WTC11 (cell line): ENCODE results near the gene GPC6. TPM values are rescaled to one million over a fixed set of nuclear protein-coding genes. Genes with fewer than 3 reads are reported as not detected.

Source experiments
- ATAC-seq: fragments of 200-7000 bp; cut with Tn5 transposase; 2 replicates; pipeline ENCODE4 v1.10.0; 2021; ENCODE audit warnings: mild to moderate bottlenecking, moderate library complexity
- CTCF ChIA-PET: fragments of 300-600 bp; sonication (Branson Sonifier 250); formaldehyde crosslinking; loops from one replicate; lab custom pipeline; 2021; ENCODE audit warnings: antibody characterized with exemption; lab: Charles Lee
- POLR2A ChIA-PET: fragments of 350-600 bp; sonication (Branson Sonifier 250); formaldehyde crosslinking; loops from one replicate; lab custom pipeline; 2021; ENCODE audit warnings: antibody characterized with exemption; lab: Charles Lee
- DNase-seq: peaks from one replicate; pipeline ENCODE4 v3.0.0; 2021; ENCODE audit warnings: low spot score
- H3K27ac Mint-ChIP-seq: 2 replicates; pipeline ENCODE4 v1.8.0; 2021; ENCODE audit warnings: mixed read lengths
- H3K27me3 Mint-ChIP-seq: 2 replicates; pipeline ENCODE4 v1.8.0; 2021; ENCODE audit warnings: low read depth, mild to moderate bottlenecking, moderate library complexity, mixed read lengths
- H3K36me3 Mint-ChIP-seq: 2 replicates; pipeline ENCODE4 v1.8.0; 2021; ENCODE audit warnings: mixed read lengths
- H3K4me1 Mint-ChIP-seq: 2 replicates; pipeline ENCODE4 v1.8.0; 2022; ENCODE audit warnings: mixed read lengths
- H3K4me3 Mint-ChIP-seq: 2 replicates; pipeline ENCODE4 v1.8.0; 2021; ENCODE audit warnings: mild to moderate bottlenecking, moderate library complexity, mixed read lengths
- H3K9me3 Mint-ChIP-seq: 2 replicates; pipeline ENCODE4 v1.8.0; 2021; ENCODE audit warnings: mixed read lengths
- CREB1 ChIP-seq: sonication (generic); formaldehyde crosslinking; IDR thresholded peaks from 2 replicates; pipeline ENCODE4 v1.8.0; 2023; ENCODE audit warnings: mild to moderate bottlenecking, missing genetic modification reagents
- ELF4 ChIP-seq: sonication (generic); formaldehyde crosslinking; IDR thresholded peaks from 2 replicates; pipeline ENCODE4 v1.8.1; 2022; ENCODE audit warnings: low read depth, mild to moderate bottlenecking, moderate library complexity, missing genetic modification reagents
- ETV6 ChIP-seq: sonication (generic); formaldehyde crosslinking; IDR thresholded peaks from 2 replicates; pipeline ENCODE4 v1.8.1; 2022; ENCODE audit warnings: mild to moderate bottlenecking, missing genetic modification reagents
- FOXJ3 ChIP-seq: sonication (generic); formaldehyde crosslinking; IDR thresholded peaks from 2 replicates; pipeline ENCODE4 v1.9.0; 2021; ENCODE audit warnings: missing genetic modification reagents, mild to moderate bottlenecking, borderline replicate concordance
- FOXP1 ChIP-seq: sonication (generic); formaldehyde crosslinking; IDR thresholded peaks from 2 replicates; pipeline ENCODE4 v1.8.0; 2022; ENCODE audit warnings: missing genetic modification reagents, mild to moderate bottlenecking, moderate library complexity, borderline replicate concordance
- GABPB1 ChIP-seq: sonication (generic); formaldehyde crosslinking; IDR thresholded peaks from 2 replicates; pipeline ENCODE4 v1.8.1; 2023; ENCODE audit warnings: mild to moderate bottlenecking, missing genetic modification reagents
- HMGA2 ChIP-seq: fragments of 250-450 bp; sonication (Bioruptor Pico); IDR thresholded peaks from 2 replicates; pipeline ENCODE4 v1.4.0; 2021; ENCODE audit warnings: mild to moderate bottlenecking, moderate library complexity
- IRF2 ChIP-seq: sonication (generic); formaldehyde crosslinking; IDR thresholded peaks from 2 replicates; pipeline ENCODE4 v1.8.0; 2022; ENCODE audit warnings: low read depth, missing genetic modification reagents, borderline replicate concordance
- JAZF1 ChIP-seq: fragments of 250-450 bp; sonication (Bioruptor Pico); IDR thresholded peaks from 2 replicates; pipeline ENCODE4 v1.9.0; 2021; ENCODE audit warnings: moderate library complexity, mild to moderate bottlenecking, inconsistent platforms
- MXD4 ChIP-seq: fragments of 250-450 bp; sonication (Bioruptor Pico); IDR thresholded peaks from 2 replicates; pipeline ENCODE4 v1.8.0; 2021; ENCODE audit warnings: mild to moderate bottlenecking, moderate library complexity, borderline replicate concordance
- NFATC4 ChIP-seq: fragments of 250-450 bp; sonication (Bioruptor Pico); IDR thresholded peaks from 2 replicates; pipeline ENCODE4 v1.9.0; 2021; ENCODE audit warnings: mild to moderate bottlenecking
- NFYB ChIP-seq: sonication (generic); formaldehyde crosslinking; conservative IDR thresholded peaks from 2 replicates; pipeline ENCODE4 v1.8.0; 2022; ENCODE audit warnings: low read depth, missing genetic modification reagents
- OVOL2 ChIP-seq: fragments of 250-450 bp; sonication (Bioruptor Pico); IDR thresholded peaks from 2 replicates; pipeline ENCODE4 v1.9.0; 2021; ENCODE audit warnings: mild to moderate bottlenecking, borderline replicate concordance
- PRRX2 ChIP-seq: fragments of 250-450 bp; sonication (Bioruptor Pico); IDR thresholded peaks from 2 replicates; pipeline ENCODE4 v1.8.0; 2021; ENCODE audit warnings: mild to moderate bottlenecking
- SOX15 ChIP-seq: fragments of 250-450 bp; sonication (Bioruptor Pico); IDR thresholded peaks from 2 replicates; pipeline ENCODE4 v1.9.0; 2021; ENCODE audit warnings: mild to moderate bottlenecking
- TEAD1 ChIP-seq: sonication (generic); formaldehyde crosslinking; IDR thresholded peaks from 2 replicates; pipeline ENCODE4 v1.8.0; 2022; ENCODE audit warnings: mild to moderate bottlenecking, missing genetic modification reagents
- TEAD4 ChIP-seq: sonication (generic); formaldehyde crosslinking; IDR thresholded peaks from 2 replicates; pipeline ENCODE4 v1.8.0; 2022; ENCODE audit warnings: mild to moderate bottlenecking, missing genetic modification reagents
- TP53 ChIP-seq: sonication (generic); formaldehyde crosslinking; IDR thresholded peaks from 2 replicates; pipeline ENCODE4 v1.8.1; 2023; ENCODE audit warnings: mild to moderate bottlenecking, missing genetic modification reagents
- ZNF121 ChIP-seq: sonication (generic); formaldehyde crosslinking; IDR thresholded peaks from 2 replicates; pipeline ENCODE4 v1.8.0; 2023; ENCODE audit warnings: missing genetic modification reagents
- total RNA-seq: library from RNA; stranded (reverse); gene quantifications from 3 replicates; pipeline ENCODE4 v1.2.3, GENCODE V29; 2021
- TF ChIP-seq, protein P1 (sequence below): sonication (generic); formaldehyde crosslinking; IDR thresholded peaks from 2 replicates; pipeline ENCODE4 v1.8.1; 2023; ENCODE audit warnings: mild to moderate bottlenecking, missing genetic modification reagents, moderate library complexity
- TF ChIP-seq, protein P2 (sequence below): sonication (generic); formaldehyde crosslinking; IDR thresholded peaks from 2 replicates; pipeline ENCODE4 v1.8.1; 2022; ENCODE audit warnings: low read depth, missing genetic modification reagents, borderline replicate concordance
- TF ChIP-seq, protein P3 (sequence below): fragments of 250-450 bp; sonication (Bioruptor Pico); IDR thresholded peaks from 2 replicates; pipeline ENCODE4 v1.9.0; 2021; ENCODE audit warnings: mild to moderate bottlenecking
- TF ChIP-seq, protein P4 (sequence below): sonication (generic); formaldehyde crosslinking; IDR thresholded peaks from 2 replicates; pipeline ENCODE4 v1.8.0; 2023; ENCODE audit warnings: mild to moderate bottlenecking, missing genetic modification reagents
- TF ChIP-seq, protein P5 (sequence below): sonication (generic); formaldehyde crosslinking; IDR thresholded peaks from 2 replicates; pipeline ENCODE4 v1.8.1; 2023; ENCODE audit warnings: mild to moderate bottlenecking, missing genetic modification reagents, borderline replicate concordance

The GPC6 gene
- total RNA-seq, 1 experiment from 2014 or later: 19.5 TPM

DNA sequence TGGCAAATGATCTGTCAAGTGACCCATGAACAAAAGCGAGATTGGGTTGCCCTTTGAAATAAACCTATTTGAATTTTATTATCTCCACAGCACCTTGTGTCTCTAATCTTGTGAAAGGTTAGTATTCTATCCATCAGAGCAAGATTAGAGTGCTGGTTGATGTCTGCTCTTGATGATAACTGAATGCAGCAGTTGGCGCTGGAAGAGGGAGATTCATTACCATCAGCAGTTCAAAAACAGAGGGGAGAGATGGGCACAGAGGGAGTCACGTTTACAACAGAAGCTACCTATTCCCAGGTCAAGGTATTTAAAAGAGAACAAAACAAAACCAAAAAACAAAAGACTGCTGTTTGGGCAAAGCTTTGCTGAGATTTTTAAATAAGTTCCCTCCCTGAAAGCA is 588.1 kb downstream of the GPC6 start:
- POLR2A ChIA-PET: no interaction called here
- Mint-ChIP-seq H3K4me3 (no peak overlapping the region), H3K9me3 (no peaks in the 10 kb centered on the region), H3K4me1 (peaks cover 34% of the 10 kb centered on the region), H3K27me3 (no peaks in the 10 kb centered on the region; the same call in 1 of the 2 replicates), H3K27ac (no peak overlapping the region), H3K36me3 (no peaks in the 10 kb centered on the region)
- CTCF ChIA-PET: no interaction called here
- ATAC-seq (0 out of 2 replicates have a peak, but pooled peaks have one; percentile 43), DNase-seq (no peak)
- TF ChIP-seq HMGA2 (CRISPR knock-in tag): no peak
- no peak for TF ChIP-seq IRF2 (CRISPR knock-in tag)
- no peak for TF ChIP-seq TEAD1 (CRISPR knock-in tag)
- no peak for TF ChIP-seq TP53
- no peak for TF ChIP-seq ZNF121 (CRISPR knock-in tag)
- no peak for TF ChIP-seq OVOL2
- no peak for TF ChIP-seq FOXP1 (CRISPR knock-in tag)
- no peak for TF ChIP-seq NFATC4 (CRISPR knock-in tag)
- no peak for TF ChIP-seq PRRX2 (CRISPR knock-in tag)
- TF ChIP-seq TEAD4: no peak

DNA sequence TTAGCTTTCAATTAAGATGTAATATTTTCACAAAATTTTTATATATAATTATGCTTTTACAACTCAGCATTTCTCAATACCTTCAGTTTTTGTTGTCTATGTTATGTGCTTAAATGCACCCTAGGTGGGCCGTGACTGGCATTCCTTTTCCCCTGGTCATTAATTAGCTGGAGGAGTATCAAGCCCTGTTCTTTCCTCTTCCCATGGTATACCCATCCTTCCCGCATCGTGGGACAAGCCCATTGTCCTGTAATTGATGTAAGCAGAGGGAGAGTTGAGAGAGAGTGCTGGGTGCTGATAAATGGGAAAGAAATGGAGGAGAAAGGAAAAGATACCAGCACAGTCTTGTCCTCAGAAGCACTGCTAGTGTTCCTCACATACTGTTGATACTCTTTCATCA is 591.7 kb downstream of the GPC6 start:
- POLR2A ChIA-PET: no interaction called here
- ATAC-seq: peak; percentile 69

DNA sequence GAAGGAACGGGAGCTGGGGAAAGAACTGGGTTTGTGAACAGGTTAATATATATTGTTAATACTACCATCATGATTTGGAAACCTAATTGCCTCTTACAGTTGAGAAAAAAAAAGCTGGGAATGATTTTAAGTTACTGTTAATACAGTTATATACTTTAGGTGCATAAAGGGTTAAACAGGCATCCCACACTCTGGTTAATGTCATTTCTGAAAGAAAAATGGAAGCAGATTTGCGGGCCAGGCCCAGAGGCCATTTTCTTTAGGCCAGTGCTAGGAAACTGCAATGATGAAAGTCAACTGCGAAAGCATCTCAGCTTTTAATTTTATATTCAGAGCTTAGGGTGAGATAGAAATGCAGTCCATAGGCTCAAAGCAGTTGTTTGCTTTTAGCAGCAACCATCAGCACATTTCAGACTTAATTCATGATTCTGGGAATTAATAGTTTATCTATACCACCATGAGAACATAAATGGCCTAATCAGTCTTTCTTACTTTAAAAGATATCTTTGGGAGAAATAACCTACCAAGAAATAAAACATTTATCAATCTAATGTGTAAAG is 592.8 kb downstream of the GPC6 start:
- DNase-seq (no peak), ATAC-seq (no peak)
- Mint-ChIP-seq H3K27ac (no peak overlapping the region), H3K36me3 (no peaks in the 10 kb centered on the region), H3K4me3 (no peak overlapping the region), H3K9me3 (no peaks in the 10 kb centered on the region), H3K27me3 (no peaks in the 10 kb centered on the region; the same call in 1 of the 2 replicates), H3K4me1 (peaks cover 17% of the 10 kb centered on the region)
- CTCF ChIA-PET: no interaction called here
- POLR2A ChIA-PET: no interaction called here
- TF ChIP-seq NFYB (CRISPR knock-in tag): no peak
- TF ChIP-seq TEAD1 (CRISPR knock-in tag): no peak
- TF ChIP-seq, protein P1, sequence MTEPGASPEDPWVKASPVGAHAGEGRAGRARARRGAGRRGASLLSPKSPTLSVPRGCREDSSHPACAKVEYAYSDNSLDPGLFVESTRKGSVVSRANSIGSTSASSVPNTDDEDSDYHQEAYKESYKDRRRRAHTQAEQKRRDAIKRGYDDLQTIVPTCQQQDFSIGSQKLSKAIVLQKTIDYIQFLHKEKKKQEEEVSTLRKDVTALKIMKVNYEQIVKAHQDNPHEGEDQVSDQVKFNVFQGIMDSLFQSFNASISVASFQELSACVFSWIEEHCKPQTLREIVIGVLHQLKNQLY (CRISPR knock-in tag): no peak
- no peak for TF ChIP-seq ZNF121 (CRISPR knock-in tag)
- TF ChIP-seq SOX15 (CRISPR knock-in tag): no peak
- no peak for TF ChIP-seq ELF4 (CRISPR knock-in tag)
- TF ChIP-seq, protein P2, sequence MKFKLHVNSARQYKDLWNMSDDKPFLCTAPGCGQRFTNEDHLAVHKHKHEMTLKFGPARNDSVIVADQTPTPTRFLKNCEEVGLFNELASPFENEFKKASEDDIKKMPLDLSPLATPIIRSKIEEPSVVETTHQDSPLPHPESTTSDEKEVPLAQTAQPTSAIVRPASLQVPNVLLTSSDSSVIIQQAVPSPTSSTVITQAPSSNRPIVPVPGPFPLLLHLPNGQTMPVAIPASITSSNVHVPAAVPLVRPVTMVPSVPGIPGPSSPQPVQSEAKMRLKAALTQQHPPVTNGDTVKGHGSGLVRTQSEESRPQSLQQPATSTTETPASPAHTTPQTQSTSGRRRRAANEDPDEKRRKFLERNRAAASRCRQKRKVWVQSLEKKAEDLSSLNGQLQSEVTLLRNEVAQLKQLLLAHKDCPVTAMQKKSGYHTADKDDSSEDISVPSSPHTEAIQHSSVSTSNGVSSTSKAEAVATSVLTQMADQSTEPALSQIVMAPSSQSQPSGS (CRISPR knock-in tag): no peak
- TF ChIP-seq, protein P3, sequence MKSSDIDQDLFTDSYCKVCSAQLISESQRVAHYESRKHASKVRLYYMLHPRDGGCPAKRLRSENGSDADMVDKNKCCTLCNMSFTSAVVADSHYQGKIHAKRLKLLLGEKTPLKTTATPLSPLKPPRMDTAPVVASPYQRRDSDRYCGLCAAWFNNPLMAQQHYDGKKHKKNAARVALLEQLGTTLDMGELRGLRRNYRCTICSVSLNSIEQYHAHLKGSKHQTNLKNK: no peak
- no peak for TF ChIP-seq FOXJ3
- TF ChIP-seq, protein P4, sequence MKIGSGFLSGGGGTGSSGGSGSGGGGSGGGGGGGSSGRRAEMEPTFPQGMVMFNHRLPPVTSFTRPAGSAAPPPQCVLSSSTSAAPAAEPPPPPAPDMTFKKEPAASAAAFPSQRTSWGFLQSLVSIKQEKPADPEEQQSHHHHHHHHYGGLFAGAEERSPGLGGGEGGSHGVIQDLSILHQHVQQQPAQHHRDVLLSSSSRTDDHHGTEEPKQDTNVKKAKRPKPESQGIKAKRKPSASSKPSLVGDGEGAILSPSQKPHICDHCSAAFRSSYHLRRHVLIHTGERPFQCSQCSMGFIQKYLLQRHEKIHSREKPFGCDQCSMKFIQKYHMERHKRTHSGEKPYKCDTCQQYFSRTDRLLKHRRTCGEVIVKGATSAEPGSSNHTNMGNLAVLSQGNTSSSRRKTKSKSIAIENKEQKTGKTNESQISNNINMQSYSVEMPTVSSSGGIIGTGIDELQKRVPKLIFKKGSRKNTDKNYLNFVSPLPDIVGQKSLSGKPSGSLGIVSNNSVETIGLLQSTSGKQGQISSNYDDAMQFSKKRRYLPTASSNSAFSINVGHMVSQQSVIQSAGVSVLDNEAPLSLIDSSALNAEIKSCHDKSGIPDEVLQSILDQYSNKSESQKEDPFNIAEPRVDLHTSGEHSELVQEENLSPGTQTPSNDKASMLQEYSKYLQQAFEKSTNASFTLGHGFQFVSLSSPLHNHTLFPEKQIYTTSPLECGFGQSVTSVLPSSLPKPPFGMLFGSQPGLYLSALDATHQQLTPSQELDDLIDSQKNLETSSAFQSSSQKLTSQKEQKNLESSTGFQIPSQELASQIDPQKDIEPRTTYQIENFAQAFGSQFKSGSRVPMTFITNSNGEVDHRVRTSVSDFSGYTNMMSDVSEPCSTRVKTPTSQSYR: no peak
- TF ChIP-seq CREB1 (CRISPR knock-in tag): no peak
- no peak for TF ChIP-seq JAZF1 (CRISPR knock-in tag)
- no peak for TF ChIP-seq ETV6 (CRISPR knock-in tag)
- TF ChIP-seq MXD4 (CRISPR knock-in tag): no peak
- TF ChIP-seq GABPB1 (CRISPR knock-in tag): no peak

More for the DNA sequence above, 591.7 kb downstream of the GPC6 start:
- no peak for DNase-seq
- Mint-ChIP-seq H3K9me3 (no peaks in the 10 kb centered on the region), H3K36me3 (no peaks in the 10 kb centered on the region), H3K4me3 (no peak overlapping the region)
- CTCF ChIA-PET: no interaction called here
- TF ChIP-seq, protein P5, sequence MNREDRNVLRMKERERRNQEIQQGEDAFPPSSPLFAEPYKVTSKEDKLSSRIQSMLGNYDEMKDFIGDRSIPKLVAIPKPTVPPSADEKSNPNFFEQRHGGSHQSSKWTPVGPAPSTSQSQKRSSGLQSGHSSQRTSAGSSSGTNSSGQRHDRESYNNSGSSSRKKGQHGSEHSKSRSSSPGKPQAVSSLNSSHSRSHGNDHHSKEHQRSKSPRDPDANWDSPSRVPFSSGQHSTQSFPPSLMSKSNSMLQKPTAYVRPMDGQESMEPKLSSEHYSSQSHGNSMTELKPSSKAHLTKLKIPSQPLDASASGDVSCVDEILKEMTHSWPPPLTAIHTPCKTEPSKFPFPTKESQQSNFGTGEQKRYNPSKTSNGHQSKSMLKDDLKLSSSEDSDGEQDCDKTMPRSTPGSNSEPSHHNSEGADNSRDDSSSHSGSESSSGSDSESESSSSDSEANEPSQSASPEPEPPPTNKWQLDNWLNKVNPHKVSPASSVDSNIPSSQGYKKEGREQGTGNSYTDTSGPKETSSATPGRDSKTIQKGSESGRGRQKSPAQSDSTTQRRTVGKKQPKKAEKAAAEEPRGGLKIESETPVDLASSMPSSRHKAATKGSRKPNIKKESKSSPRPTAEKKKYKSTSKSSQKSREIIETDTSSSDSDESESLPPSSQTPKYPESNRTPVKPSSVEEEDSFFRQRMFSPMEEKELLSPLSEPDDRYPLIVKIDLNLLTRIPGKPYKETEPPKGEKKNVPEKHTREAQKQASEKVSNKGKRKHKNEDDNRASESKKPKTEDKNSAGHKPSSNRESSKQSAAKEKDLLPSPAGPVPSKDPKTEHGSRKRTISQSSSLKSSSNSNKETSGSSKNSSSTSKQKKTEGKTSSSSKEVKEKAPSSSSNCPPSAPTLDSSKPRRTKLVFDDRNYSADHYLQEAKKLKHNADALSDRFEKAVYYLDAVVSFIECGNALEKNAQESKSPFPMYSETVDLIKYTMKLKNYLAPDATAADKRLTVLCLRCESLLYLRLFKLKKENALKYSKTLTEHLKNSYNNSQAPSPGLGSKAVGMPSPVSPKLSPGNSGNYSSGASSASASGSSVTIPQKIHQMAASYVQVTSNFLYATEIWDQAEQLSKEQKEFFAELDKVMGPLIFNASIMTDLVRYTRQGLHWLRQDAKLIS: no peak
- TF ChIP-seq, all 79 proteins: peak for 0
- peak overlapping the region; percentile 51; the same call in 1 of the 2 replicates for H3K27ac Mint-ChIP-seq
- H3K27me3 Mint-ChIP-seq: no peaks in the 10 kb centered on the region; the same call in 1 of the 2 replicates
- H3K4me1 Mint-ChIP-seq: peaks cover 18% of the 10 kb centered on the region
